ENCODE data around the gene IRAK1. TPM values are rescaled to one million over a fixed set of nuclear protein-coding genes. Genes with fewer than 3 reads are reported as not detected.
A peak's percentile ranks its signal among the peaks of the same experiment; 100 is the strongest.

IRAK1 gene
- total RNA-seq: 19.6 TPM

GRCh38 chrX:154019633-154020528 lies at the start of gene IRAK1:
Gene IRAK1 (minus strand): TSS chrX:154019902. CDS start chrX:154019812, 90 bp downstream.
- DNase-seq: no peak

DNA sequence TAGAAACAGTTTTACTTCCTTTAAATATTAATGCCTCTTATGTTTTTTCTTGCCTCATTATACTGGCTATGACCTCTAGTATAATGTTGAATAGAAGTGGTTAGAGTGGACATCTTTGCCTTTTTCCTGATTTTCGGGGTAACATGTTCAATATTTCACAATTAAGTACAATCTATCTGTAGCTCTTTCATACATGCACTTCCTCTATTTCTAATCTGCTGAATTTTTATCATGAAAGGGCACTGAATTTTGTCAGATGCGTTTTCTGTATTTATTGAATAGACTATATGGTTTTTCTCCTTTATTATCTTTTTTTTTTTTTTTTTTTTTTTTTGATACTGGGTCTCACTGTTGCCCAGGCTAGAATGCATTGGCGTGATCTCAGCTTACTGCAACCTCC lies 48.9 kb upstream of the IRAK1 start:
- no peak for DNase-seq

DNA sequence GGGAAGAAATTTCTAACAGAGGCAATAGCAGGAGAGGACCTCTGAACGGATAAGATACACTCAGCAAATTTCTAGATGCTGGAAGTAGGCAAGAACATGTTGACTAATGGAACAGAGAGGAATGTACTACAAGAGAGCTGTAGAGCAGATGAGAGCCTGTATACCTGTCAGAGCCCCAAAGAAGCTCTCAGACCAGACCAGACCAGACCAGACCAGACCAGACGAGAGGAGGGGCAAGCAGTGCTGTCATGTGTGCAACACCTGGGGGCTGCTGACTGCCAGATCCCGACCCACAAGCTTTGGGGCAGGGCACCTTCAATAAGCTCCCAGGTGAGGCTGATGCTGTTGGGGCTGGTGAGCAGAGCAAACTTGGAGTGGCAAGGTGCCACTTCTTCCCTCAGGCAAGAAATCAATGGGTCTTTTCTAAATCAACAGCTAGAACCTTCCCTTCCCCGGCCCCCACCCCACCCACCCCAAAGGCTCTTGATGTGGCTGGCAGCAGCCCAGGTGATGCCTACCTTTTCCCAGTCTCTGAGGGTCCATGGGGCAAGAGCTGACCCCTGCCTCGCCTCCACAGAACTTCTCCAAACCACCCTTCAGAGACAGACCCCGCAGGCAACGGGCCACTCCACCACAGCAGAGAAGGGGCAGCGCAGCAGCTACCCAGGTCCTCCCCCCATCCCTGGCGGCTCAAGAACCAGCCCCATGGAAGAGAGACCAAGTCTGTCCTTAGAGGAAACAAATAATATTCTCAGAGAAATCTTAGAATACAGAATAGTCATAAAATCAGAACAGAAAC lies 45.1 kb upstream of the IRAK1 start:
- DNase-seq: no peak

DNA sequence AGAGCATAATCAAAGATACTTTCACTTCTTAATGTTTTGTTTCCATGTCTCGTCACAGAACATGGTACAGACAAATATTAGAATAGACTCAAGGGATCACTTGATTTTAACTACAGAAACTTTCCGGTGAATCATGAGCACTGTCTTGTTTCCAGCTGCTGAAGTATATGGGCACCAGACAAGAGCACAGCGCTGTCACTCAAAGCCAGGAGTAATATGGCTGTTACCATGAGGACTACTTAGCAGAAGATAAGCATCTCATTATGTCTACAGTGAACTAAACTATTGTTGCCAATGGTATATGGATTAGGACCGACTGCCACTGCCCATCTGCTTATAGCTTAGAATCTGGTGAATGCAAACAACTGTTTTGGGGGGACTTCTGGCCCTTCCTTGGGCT lies 43.5 kb upstream of the IRAK1 start:
- DNase-seq: no peak

DNA sequence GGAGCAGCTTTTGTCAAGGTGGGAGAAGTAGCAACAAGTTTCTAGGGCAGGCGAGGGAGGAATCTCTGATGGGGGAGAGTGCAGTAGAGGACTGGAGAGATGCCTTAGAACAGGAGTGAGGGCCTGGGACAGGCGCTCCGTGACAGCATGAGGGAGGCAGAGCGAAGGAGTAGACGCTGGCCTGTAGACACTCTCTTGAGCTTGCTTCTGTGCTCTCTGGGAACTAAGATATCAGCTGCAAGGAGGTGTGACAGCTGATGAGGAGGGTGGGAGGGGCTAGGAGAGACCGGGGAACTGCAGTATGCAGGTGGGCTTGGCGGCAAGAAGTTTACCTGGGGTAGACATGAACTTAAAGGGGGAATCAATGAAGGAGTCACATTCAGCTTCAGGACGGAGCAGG lies 42.1 kb upstream of the IRAK1 start:
- no peak for DNase-seq

DNA sequence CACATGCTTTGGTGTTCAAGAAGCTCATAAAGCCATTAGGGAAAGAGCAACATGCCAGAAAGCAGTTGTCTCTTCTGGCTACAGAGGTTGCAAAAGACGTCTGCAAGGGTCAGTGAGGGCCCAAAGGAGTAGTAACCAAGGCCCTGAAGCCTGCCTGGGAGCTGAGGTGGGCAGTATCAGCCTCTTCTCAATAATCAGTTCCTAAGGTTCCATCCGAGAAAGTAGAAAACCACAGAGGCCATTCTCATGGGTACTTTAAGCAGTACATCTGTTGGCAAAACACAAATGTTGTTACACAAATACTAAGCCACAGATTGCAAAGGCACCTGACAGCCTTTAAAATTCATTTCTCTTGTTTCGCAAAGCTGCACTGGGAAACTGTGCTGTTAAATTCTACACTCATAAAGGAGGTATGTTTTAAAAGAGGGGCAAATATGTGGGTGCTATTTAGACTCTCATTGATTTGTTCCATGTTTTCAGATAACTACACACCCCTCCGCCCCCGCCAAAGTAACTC lies 40.1 kb upstream of the IRAK1 start:
- no peak for DNase-seq

DNA sequence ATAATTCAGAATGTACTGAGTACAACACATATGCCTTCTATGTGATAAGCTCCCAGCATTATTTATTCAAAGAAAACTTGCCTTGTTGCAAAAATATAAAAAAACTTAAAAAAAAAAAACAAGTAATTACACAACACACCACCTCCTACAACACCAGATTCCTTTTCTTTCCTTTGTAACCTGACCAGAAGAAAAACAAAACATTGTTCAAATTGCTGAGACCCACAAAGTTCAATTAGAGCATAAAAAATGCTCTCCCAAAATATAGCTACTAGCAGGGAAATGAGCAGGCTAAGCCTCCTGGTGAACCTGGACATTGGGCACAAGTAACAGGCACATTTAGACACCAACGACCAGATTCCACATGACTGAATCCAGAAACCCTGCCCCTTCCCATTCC lies 39.5 kb upstream of the IRAK1 start:
- no peak for DNase-seq

DNA sequence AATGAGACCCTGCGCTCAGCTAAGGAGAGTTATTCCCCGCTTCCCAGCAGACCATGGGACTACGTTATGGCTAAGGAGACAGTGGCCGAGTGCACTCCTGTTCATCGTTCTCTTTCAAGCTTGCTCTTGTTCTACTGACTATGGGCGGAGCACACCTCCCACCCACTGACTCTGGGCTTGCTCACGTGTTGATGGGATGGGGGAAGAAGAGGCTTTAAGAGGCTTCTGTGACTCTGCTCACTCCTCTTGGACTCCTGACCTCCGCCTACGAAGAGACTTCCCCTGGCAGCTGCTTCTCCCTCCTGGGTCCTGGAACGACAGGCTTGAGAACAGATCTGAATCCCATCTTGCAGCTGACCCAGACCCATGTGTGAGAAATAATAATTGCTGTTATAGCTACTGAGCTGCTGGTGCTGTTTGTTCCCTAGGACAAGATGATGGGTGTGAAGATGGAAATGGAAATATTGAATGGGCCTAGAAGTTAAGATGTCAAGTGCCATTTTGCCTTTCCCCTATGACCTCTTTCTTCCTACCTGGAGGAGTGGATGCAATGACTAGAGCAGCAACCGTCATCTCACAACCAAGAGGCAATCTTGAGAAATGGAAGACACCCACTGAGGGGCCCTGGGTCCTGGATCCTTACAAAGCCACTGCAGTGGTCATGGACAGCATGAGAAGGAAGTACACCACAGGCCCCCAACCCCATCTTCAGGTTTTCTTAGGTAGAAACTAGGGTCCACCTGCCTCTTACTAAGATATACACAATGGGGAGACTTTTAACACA lies 38.7 kb upstream of the IRAK1 start:
- DNase-seq: no peak

GRCh38 chrX:154057791-154058190 lies 38.1 kb upstream of the IRAK1 start:
- DNase-seq: no peak

DNA sequence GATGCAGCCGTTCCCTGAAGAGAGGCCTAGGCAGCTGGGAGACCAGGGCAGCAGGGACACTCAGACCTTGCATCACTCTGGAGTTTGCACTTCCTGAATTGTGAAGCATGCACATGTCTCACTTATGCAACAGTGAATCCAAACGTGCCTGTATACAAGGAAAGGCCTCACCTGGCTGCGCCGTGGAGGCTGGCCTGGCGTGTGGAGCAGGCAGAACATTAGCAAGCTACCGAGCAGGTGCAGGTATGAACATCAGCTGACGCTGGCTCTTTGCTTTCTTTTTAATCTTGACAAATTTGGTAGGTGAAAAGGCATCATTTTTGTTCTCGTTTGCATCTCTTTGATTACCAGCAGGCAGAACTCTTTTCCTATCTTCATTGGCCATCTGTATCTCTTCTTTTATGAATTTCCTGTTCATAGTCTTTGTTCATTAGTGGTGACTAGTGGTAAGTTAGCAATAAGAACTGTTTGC lies 37.1 kb upstream of the IRAK1 start:
- no peak for DNase-seq

DNA sequence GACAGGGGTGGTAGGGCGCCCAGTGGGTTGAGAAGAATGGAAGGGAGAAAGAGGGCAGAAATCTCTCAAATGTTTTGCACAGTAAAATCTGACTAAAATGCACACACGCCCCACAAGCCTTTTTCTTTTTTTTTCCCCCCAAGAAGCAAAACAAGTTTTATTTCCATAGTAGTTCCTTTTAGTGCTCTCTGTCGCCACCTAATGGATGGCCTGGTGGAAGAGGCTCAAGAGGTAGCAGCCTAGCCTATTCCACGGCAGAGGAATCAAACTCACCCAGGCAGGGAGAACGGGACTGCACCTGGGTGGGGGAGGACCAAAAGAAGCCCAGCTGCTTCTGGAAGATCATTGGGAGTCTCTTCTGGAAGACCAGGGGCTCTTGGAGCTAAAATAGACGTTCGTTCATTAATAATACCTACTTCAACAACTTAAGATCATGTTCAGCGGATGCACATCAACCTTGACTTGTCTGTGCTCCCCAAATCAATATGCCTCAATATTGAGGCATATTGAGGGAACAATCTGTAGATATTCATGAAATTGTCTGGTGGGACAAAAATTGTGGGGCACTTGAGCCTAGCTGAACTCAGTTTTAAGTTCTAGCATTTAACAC lies 31.6 kb upstream of the IRAK1 start:
- DNase-seq: no peak

DNA sequence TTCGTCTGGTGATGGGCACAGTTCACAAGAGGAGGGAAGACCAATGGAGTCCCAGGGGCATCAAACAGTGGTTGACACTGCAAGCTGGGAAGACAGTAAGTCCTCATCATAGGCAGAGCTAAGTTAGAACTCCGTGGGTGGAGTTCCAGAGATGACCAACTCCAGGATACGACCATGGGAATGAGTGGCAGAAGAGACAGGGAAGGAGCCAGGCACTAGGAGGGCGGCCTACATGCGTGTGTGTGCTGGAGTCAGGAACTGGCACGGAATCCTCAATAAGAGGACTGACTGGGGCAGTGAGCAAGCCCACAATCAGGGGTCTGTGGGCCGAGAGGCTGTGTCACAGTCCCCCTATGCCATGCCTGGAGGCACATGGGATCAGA lies 30.4 kb upstream of the IRAK1 start:
- no peak for DNase-seq

GRCh38 chrX:154049209-154050112 lies 29.8 kb upstream of the IRAK1 start:
- DNase-seq: no peak

DNA sequence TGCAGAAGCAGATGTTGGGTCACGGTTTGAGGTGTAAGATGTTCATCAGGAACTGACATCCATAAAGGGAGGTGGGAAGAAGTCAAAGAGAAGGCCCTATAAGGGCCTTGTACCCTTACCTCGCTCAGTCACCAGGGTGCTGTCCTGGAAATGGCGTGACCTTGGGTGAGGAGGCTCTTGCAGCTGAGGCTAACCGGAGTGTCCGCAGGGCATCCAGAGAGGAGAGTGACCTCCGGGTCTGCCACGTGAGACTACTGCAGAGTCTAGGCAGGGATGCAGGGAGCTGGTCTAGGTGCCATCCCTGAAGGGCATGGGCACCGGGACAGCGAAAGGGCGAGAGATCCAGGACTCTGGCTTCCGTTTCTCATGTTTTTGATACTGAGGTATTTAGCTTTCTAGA lies 28.7 kb upstream of the IRAK1 start:
- DNase-seq: no peak

DNA sequence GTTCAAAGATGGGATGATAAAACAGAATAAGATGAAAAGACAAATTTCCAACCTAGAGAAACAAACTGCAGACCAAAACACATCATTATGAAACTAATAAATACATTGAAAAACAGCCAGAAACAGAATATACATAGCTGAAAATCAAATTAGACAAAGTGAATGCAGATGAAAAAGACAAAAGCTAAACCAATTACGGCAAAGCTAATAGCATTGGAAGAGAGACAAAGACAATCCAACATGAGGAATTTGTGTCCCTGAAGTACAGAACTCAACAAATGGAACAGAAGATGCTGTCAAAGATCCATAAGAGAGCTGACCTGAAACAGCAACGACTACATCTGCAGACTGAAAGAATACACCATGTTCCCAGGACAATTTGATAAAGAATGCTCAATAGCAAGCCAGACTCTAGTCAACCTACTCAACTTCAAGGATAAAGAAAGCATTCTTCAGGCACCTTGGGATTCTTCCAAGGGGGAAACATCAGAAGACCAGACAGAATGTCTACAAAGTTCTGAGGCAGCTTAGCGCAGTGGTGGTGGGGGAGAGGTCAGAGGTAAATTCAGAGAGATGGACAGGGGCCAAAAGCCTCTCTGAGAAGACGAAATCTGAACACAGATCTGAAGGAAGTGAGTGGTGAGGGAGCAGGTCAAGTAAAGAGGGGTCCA lies 27.4 kb upstream of the IRAK1 start:
- peak; percentile 52 for DNase-seq

GRCh38 chrX:154046031-154046781 lies 26.5 kb upstream of the IRAK1 start:
- DNase-seq: peak; percentile 91

DNA sequence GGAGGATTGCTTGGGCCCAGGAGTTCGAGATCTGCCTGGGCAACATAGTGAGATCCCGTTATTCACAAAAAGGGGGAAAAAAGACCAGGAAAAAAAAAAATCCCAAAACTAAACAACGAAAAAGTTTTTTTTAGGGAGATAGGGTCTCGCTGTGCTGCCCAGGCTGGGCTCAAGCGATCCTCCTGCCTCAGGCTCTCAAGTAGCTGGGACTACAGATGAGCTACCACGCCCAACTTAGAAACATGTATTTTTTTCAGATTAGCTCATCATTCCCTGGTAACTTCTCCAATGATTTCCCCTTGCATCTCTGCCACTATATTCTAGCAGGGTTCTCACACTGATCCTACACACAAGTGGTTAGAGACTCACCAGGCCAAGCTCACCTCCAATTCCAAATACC lies 24.4 kb upstream of the IRAK1 start:
- no peak for DNase-seq

- DNase-seq: no peak
Observed at GRCh38 chrX:154043003-154043763, 23.5 kb upstream of the IRAK1 start.

GRCh38 chrX:154040863-154041262 lies 21.2 kb upstream of the IRAK1 start:
- no peak for DNase-seq
